ENCODE measurements around the gene ZNF407. TPM values are rescaled to one million over a fixed set of nuclear protein-coding genes. Genes with fewer than 3 reads are reported as not detected.
A peak's percentile ranks its signal among the peaks of the same experiment; 100 is the strongest.

The ZNF407 gene
- total RNA-seq, 1 donor = 16.6 TPM

DNA sequence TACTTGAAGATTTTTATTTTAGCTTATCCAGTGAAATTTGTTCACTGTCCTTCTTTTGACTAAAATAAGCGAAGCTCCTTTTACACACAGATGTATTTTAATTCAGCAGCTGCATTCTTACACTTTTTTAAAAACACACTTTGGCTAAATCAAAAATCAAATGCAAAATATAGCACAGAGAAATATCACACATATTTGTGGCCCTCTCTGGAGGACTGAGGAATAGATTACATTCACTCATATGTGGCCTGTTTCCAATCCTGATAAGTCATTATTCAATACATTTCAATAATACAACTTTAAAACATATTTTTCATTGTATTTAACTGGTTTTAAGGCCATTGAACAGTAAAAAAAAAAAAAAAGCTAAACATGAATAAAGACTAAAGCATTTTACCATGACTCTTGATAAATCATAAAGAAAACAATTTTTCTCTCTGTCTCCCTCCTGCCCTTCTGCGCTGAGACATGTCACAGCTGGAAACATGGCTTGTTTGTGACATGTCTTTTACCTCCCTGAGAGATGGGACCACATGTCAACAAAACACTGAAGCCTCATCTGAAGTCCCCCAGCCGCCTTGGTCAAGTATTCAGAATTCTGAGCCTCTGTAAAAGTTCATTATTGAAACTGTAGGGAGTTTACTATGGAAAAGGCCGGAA is 221.0 kb downstream of the ZNF407 start:
- Histone ChIP-seq H3K27ac (ENCODE audit: low read depth, low read length) (peak overlapping the region; percentile 73), H3K4me3 (ENCODE audit: insufficient read depth, low read length) (no peak overlapping the region), H3K36me3 (ENCODE audit: insufficient read depth, low read length) (no peaks in the 10 kb centered on the region), H4K20me1 (ENCODE audit: insufficient read depth, low read length) (no peaks in the 10 kb centered on the region), H3K4me2 (ENCODE audit: insufficient read depth, low read length) (peak overlapping the region; percentile 46), H2AFZ (ENCODE audit: low read length) (peak overlapping the region; percentile 72), H3K79me2 (ENCODE audit: insufficient read depth, low read length) (peaks cover 3% of the 10 kb centered on the region), H3K27me3 (ENCODE audit: insufficient read depth, low read length) (no peaks in the 10 kb centered on the region), H3K9me3 (ENCODE audit: low read depth, low read length) (no peaks in the 10 kb centered on the region), H3K4me1 (ENCODE audit: insufficient read depth, low read length) (peaks cover 22% of the 10 kb centered on the region)
- TF ChIP-seq CTCF (IDR thresholded peaks at IDR 0.05; ENCODE audit: extremely low read depth, low read depth, low read length) = no peak
- no peak for DNase-seq (ENCODE audit: insufficient read length, low spot score, missing footprints)

DNA sequence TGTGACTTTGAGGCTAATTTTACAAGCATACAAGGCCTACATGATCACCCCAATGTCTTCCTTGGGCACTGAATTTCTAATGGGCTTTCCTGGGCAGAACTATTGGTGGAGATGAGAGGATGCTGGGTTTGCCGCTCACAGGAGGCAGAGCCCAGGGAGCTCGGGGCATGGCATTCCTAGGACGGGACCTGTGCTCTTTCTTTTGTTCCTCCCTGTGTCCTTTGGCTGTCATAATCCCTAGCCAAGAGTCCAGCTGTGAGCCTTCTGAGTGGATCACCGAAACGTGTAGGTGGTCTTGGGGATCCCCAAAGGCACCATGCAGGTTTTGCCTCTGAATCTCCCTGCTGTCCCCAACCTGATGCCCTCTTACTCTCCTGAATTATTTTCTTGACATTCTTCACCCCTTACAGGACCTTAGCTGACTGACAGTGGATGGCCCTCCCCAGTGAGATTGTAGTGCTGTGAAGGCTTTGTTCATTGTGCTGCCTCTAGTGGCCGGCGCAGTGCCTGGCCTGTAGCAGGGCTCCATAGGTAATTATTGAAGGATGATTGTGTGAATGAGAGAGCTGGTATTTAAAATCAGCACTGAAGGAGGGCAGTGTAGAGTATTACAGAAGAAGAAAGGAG is 221.9 kb downstream of the ZNF407 start:
- no peak overlapping the region for H3K4me3 ChIP-seq (ENCODE audit: insufficient read depth, low read length)
- H3K4me1 ChIP-seq (ENCODE audit: insufficient read depth, low read length) = peaks cover 22% of the 10 kb centered on the region
- H3K27ac ChIP-seq (ENCODE audit: low read depth, low read length) = peak overlapping the region; percentile 73
- DNase-seq (ENCODE audit: insufficient read length, low spot score, missing footprints) = no peak
- H3K4me2 ChIP-seq (ENCODE audit: insufficient read depth, low read length) = no peak overlapping the region
- no peaks in the 10 kb centered on the region for H4K20me1 ChIP-seq (ENCODE audit: insufficient read depth, low read length)
- H3K9me3 ChIP-seq (ENCODE audit: low read depth, low read length) = no peaks in the 10 kb centered on the region
- H2AFZ ChIP-seq (ENCODE audit: low read length) = peak overlapping the region; percentile 72
- TF ChIP-seq CTCF (IDR thresholded peaks at IDR 0.05; ENCODE audit: extremely low read depth, low read depth, low read length) = peak; percentile 54
- H3K27me3 ChIP-seq (ENCODE audit: insufficient read depth, low read length) = no peaks in the 10 kb centered on the region
- peaks cover 3% of the 10 kb centered on the region for H3K79me2 ChIP-seq (ENCODE audit: insufficient read depth, low read length)
- H3K36me3 ChIP-seq (ENCODE audit: insufficient read depth, low read length) = no peaks in the 10 kb centered on the region

DNA sequence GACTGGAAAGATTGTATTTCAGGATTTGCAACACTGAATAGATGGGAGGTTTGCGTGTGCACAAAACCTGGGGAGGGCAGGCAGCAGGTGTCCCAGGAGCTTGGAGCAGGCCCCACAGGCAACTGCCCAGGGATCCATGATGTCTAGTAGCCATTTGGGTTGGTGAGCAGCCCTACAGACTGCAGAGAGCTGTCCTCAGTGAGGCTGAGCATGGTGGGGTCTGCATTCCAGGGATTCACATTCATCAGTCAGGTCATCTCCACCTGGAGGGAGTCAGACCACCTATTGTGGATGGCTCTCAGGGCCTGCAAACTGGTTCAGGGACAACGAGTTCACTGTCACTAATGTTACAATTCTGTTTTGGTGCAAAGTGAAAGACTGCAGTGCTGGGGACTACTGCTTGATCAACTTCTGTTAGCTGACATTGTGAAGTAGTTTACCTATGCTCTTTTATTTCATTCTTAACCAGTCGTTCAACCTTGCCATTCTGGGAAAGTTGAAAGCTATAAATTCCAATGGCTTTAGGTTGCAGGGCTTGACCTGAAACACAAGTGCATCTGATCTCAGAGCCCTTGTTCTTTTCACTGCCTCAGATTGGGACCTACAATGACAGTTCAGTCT is 222.6 kb downstream of the ZNF407 start:
- no peak for DNase-seq (ENCODE audit: insufficient read length, low spot score, missing footprints)
- H3K27me3 ChIP-seq (ENCODE audit: insufficient read depth, low read length) = no peaks in the 10 kb centered on the region
- H3K4me2 ChIP-seq (ENCODE audit: insufficient read depth, low read length) = no peak overlapping the region
- H3K4me1 ChIP-seq (ENCODE audit: insufficient read depth, low read length) = peaks cover 22% of the 10 kb centered on the region
- no peaks in the 10 kb centered on the region for H3K9me3 ChIP-seq (ENCODE audit: low read depth, low read length)
- H2AFZ ChIP-seq (ENCODE audit: low read length) = no peak overlapping the region
- peaks cover 3% of the 10 kb centered on the region for H3K79me2 ChIP-seq (ENCODE audit: insufficient read depth, low read length)
- H4K20me1 ChIP-seq (ENCODE audit: insufficient read depth, low read length) = no peaks in the 10 kb centered on the region
- no peak overlapping the region for H3K27ac ChIP-seq (ENCODE audit: low read depth, low read length)
- H3K4me3 ChIP-seq (ENCODE audit: insufficient read depth, low read length) = no peak overlapping the region
- no peak for TF ChIP-seq CTCF (IDR thresholded peaks at IDR 0.05; ENCODE audit: extremely low read depth, low read depth, low read length)
- H3K36me3 ChIP-seq (ENCODE audit: insufficient read depth, low read length) = no peaks in the 10 kb centered on the region

DNA sequence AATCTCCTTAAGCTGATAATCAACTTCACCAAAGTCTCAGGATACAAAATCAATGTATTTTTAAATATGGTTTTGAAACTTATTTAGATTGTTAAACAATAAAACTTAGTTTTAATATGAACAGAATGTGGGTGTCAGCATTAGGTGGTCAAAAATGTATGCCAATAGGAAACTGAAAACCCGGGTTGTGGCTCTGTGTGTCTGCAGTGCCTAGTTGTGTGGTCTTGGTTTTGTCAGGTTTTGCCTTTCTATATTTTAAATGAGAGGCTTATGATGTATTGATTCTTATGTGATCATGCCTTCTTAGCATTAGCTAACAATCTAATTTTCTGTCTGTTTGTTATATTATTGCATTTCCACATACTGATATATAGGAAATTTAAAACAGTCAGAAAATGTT is 227.8 kb downstream of the ZNF407 start:
- Histone ChIP-seq H3K4me3 (ENCODE audit: insufficient read depth, low read length) (no peak overlapping the region), H3K27ac (ENCODE audit: low read depth, low read length) (no peak overlapping the region), H4K20me1 (ENCODE audit: insufficient read depth, low read length) (no peaks in the 10 kb centered on the region), H3K4me2 (ENCODE audit: insufficient read depth, low read length) (no peak overlapping the region), H3K27me3 (ENCODE audit: insufficient read depth, low read length) (no peaks in the 10 kb centered on the region), H3K4me1 (ENCODE audit: insufficient read depth, low read length) (no peaks in the 10 kb centered on the region), H3K36me3 (ENCODE audit: insufficient read depth, low read length) (no peaks in the 10 kb centered on the region), H2AFZ (ENCODE audit: low read length) (no peak overlapping the region), H3K79me2 (ENCODE audit: insufficient read depth, low read length) (peaks cover 3% of the 10 kb centered on the region), H3K9me3 (ENCODE audit: low read depth, low read length) (no peaks in the 10 kb centered on the region)
- TF ChIP-seq CTCF (IDR thresholded peaks at IDR 0.05; ENCODE audit: extremely low read depth, low read depth, low read length) = no peak
- DNase-seq (ENCODE audit: insufficient read length, low spot score, missing footprints) = no peak

All from osteoblast (primary cell).